ENCODE results near the gene TJP3.

Gene TJP3

DNA sequence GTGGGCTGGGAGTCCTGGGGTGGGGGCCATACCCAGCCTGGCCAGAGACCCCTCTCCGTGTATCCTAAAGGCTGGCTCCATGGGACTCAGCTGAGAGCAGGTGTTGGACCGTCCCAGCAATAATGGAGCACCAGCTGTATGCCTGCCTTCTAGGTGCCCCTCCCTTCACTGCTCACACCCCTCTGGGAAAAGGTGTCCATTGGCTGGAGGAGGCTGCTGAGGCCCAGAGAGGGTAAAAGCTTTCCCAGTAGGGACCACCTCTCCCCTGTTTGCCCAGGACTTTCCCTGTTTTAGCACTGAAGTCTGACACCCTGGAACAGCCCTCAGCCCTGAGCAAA is 67.2 kb downstream of the TJP3 start:
- Histone ChIP-seq H3K4me3 (ENCODE audit: severe bottlenecking) (no peak overlapping the region), H3K4me1 (ENCODE audit: insufficient read depth, poor library complexity, severe bottlenecking) (no peaks in the 10 kb centered on the region), H3K27ac (ENCODE audit: poor library complexity, severe bottlenecking) (no peak overlapping the region), H3K27me3 (ENCODE audit: insufficient read depth, poor library complexity, severe bottlenecking) (no peaks in the 10 kb centered on the region), H3K9me3 (ENCODE audit: severe bottlenecking) (no peaks in the 10 kb centered on the region), H3K36me3 (ENCODE audit: low read depth) (no peaks in the 10 kb centered on the region)
- DNase-seq (ENCODE audit: low spot score) (no peak), ATAC-seq (ENCODE audit: low read depth) (no peak)
- TF ChIP-seq, protein P1, sequence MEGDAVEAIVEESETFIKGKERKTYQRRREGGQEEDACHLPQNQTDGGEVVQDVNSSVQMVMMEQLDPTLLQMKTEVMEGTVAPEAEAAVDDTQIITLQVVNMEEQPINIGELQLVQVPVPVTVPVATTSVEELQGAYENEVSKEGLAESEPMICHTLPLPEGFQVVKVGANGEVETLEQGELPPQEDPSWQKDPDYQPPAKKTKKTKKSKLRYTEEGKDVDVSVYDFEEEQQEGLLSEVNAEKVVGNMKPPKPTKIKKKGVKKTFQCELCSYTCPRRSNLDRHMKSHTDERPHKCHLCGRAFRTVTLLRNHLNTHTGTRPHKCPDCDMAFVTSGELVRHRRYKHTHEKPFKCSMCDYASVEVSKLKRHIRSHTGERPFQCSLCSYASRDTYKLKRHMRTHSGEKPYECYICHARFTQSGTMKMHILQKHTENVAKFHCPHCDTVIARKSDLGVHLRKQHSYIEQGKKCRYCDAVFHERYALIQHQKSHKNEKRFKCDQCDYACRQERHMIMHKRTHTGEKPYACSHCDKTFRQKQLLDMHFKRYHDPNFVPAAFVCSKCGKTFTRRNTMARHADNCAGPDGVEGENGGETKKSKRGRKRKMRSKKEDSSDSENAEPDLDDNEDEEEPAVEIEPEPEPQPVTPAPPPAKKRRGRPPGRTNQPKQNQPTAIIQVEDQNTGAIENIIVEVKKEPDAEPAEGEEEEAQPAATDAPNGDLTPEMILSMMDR (IDR thresholded peaks at IDR 0.05; ENCODE audit: poor library complexity, severe bottlenecking), result no peak

DNA sequence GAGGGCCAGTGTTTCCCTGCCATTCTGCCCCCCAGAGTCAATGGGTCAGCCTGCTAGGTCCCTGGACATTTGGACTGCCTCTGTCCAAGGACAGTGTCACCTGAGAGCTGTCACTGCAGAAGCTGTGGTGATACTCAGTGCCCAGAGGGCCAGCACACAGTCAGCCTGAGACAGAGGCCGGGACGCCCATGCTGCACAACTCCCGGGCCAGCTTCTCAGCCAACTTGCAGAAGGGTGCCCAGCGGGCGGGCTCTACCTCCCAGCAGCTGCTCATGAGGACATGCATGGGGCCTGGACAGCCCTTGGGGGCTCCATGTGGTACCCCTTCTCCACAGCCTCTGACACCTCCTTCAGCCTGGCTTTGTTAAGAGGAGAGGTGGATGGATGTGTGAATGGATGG is 67.6 kb downstream of the TJP3 start:
- Histone ChIP-seq H3K27ac (ENCODE audit: poor library complexity, severe bottlenecking) (no peak overlapping the region), H3K9me3 (ENCODE audit: severe bottlenecking) (no peaks in the 10 kb centered on the region), H3K36me3 (ENCODE audit: low read depth) (no peaks in the 10 kb centered on the region), H3K4me1 (ENCODE audit: insufficient read depth, poor library complexity, severe bottlenecking) (no peaks in the 10 kb centered on the region), H3K27me3 (ENCODE audit: insufficient read depth, poor library complexity, severe bottlenecking) (no peaks in the 10 kb centered on the region), H3K4me3 (ENCODE audit: severe bottlenecking) (no peak overlapping the region)
- TF ChIP-seq, protein P1 (IDR thresholded peaks at IDR 0.05; ENCODE audit: poor library complexity, severe bottlenecking), result no peak
- DNase-seq (ENCODE audit: low spot score) (no peak), ATAC-seq (ENCODE audit: low read depth) (no peak)

DNA sequence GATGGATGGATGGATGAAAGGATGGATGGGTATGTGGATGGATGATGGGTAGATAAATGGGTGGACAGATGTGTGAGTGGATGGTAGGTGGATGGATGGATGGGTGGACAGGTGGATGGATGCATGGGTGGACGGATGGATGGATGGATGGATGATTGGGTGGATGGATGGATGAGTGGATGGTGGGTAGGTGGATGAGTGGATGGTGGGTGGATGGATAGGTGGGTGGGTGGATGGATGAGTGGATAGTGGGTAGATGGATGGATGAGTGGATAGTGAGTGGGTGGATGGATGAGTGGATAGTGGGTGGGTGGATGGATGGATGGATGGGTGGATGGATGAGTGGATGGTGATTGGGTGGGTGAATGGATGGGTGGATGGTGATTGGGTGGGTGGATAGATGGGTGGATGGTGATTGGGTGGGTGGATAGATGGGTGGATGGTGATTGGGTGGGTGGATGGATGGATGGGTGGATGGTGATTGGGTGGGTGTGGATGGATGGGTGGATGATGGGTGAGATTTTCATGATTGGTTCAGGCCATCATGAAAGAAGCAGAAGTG is 68.4 kb downstream of the TJP3 start:
- TF ChIP-seq, protein P1 (IDR thresholded peaks at IDR 0.05; ENCODE audit: poor library complexity, severe bottlenecking), result no peak
- ATAC-seq (ENCODE audit: low read depth), result no peak
- Histone ChIP-seq H3K9me3 (ENCODE audit: severe bottlenecking) (peaks cover 3% of the 10 kb centered on the region), H3K27me3 (ENCODE audit: insufficient read depth, poor library complexity, severe bottlenecking) (no peaks in the 10 kb centered on the region), H3K4me1 (ENCODE audit: insufficient read depth, poor library complexity, severe bottlenecking) (no peaks in the 10 kb centered on the region), H3K4me3 (ENCODE audit: severe bottlenecking) (no peak overlapping the region), H3K36me3 (ENCODE audit: low read depth) (no peaks in the 10 kb centered on the region), H3K27ac (ENCODE audit: poor library complexity, severe bottlenecking) (no peak overlapping the region)
- DNase-seq (ENCODE audit: low spot score), result no peak

DNA sequence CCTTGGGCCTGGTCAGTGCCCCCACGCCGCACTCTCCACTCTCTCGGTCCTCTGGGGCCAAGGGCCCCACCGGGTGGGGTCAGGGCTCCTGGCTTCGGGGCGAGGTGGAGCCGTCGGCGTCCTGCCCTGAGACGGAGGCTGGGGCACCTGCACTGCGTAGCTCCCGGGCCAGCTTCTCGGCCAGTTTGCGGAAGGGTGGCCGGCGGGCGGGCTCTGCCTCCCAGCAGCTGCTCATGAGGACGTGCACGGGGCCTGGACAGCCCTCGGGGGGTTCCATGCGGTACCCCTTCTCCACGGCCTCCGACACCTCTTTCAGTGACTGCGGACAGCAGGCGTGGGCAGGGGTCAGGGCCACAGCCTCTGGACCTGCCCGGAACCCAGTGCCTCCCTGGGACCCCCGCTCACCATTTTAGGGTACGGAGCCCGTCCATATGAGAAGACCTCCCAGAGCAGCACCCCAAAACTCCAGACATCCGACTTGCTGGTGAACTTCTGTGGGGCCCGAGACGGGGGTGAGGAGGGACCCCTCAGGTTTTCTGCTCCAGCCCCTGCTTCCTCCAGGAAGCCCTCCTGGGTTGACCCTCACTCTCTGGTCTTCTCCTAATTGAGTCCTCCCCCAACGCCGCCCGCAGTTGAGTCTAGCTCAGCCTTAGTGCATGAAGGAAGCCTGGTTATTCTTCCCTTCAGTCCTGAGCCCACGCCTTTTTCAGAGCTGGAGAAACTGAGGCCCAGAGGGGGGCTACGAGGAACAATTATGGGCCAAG is 70.1 kb downstream of the TJP3 start:
- H3K27ac ChIP-seq (ENCODE audit: poor library complexity, severe bottlenecking), result no peak overlapping the region
- TF ChIP-seq, protein P1 (IDR thresholded peaks at IDR 0.05; ENCODE audit: poor library complexity, severe bottlenecking), result no peak
- no peaks in the 10 kb centered on the region for H3K36me3 ChIP-seq (ENCODE audit: low read depth)
- no peak overlapping the region for H3K4me3 ChIP-seq (ENCODE audit: severe bottlenecking)
- no peak for ATAC-seq (ENCODE audit: low read depth)
- H3K27me3 ChIP-seq (ENCODE audit: insufficient read depth, poor library complexity, severe bottlenecking), result no peaks in the 10 kb centered on the region
- DNase-seq (ENCODE audit: low spot score), result no peak
- H3K9me3 ChIP-seq (ENCODE audit: severe bottlenecking), result peaks cover 7% of the 10 kb centered on the region
- no peaks in the 10 kb centered on the region for H3K4me1 ChIP-seq (ENCODE audit: insufficient read depth, poor library complexity, severe bottlenecking)
